Activated CD4-positive, CD25-positive, alpha-beta regulatory T cell treated with anti-CD3 and anti-CD28 coated beads, Interleukin-2, amount 50 U/mL, for 16 hours (primary cell): ENCODE data around the gene SEMA3A.

Experiments
- DNase-seq: peaks from one replicate; pipeline ENCODE4 v3.0.0-alpha.2; 2020; ENCODE audit warnings: low read depth, low spot score

The SEMA3A gene

GRCh38 chr7:84111842-84112241 lies 82.7 kb downstream of the SEMA3A start:
- DNase-seq: no peak

DNA sequence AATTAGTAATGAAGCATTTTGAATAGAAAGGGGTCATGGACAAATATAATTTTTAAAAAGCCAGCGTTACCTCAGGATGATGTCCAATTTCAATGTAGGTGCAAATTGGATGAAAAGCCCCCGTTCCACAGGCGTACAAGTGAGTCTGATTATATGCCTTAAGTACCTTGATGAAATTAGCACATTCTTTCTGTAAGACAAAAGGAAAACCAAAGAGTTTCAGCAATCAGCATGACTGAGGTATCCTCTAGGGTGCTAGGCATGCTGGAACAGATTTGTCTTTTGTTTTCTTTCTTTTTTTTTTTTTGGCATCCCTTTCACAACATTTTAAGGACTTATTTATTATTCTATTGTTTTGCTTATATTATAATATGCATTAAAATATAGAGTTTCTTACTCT lies 84.2 kb downstream of the SEMA3A start:
- no peak for DNase-seq

- no peak for DNase-seq
Observed at GRCh38 chr7:84108787-84109186, 85.8 kb downstream of the SEMA3A start.

DNA sequence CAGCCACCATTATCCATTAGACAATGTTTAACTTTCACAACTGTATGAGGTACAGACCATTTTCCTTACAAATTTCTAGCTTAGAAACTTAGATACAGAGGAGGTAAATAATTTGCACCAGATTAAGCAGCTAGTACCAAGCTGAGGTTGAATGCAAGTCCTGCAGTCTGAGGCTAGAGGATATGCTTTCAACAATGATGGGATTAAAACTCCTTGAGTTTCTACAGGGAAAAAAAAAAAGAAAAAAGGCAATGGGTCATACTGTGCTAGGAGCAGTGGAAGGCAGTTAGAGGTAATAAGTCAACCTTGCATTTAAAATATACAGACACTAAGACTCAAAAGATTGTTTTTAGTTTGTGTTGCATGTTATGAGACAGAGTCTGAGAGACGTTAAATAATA lies 86.5 kb downstream of the SEMA3A start:
- DNase-seq: no peak

- no peak for DNase-seq
Observed at GRCh38 chr7:84107259-84107658, 87.3 kb downstream of the SEMA3A start.

DNA sequence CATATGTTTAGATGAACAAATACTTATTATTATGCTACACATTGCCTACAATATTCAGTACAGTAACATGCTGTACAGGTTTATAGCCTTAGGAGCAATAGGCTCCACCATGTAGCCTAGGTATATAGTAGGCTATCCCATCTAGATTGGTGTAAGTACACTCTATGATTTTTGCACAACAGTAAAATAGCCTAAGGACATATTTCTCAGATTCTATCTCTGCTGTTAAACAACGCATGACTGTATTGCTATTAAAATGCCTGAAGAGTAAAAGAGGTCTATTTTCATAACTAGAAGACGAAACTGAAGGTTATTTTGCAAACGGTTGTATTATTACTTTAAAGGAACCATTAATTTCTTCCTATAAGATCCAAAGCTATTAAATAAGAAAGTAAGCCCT lies 88.3 kb downstream of the SEMA3A start:
- no peak for DNase-seq

DNA sequence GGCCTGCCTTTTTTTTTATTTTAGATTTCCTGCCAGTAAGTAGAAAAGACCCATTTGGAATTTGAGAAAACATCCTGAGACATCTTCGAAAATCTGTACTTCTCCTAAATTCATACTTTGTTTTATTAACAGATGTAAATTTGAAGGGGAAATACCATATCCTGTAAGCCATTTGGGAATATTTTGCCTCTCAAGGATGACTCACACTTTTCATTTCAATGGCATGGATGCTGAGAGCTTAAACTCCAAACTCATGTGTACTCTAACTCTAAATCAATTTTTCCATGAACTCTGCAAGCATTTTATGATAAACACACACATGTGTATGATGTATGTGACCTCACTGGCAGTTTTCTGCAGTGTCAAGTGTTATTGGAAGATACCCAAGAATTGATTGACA lies 89.0 kb downstream of the SEMA3A start:
- no peak for DNase-seq

GRCh38 chr7:84104826-84105225 lies 89.8 kb downstream of the SEMA3A start:
- DNase-seq: no peak

DNA sequence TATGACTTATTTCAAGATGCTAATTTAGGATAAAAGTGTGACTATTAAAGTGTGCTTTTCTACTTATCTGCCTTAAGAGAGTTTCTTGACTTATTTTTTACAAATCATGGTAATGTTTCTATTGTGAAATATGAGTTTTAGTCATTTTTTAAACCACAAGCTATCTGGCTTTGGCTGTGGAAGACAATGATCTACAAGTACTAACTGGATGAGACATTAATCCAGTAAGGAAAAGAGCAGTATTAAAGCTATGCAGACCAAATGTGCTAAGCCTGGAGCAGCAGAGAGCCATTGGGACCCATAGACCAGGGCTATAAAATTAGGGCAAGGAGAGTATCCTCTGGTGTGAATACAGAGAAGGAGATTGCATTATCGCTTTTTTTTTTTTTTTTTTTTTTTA lies 92.4 kb downstream of the SEMA3A start:
- DNase-seq: no peak

- no peak for DNase-seq
Observed at GRCh38 chr7:84100866-84101265, 93.7 kb downstream of the SEMA3A start.

GRCh38 chr7:84095971-84096370 lies 98.6 kb downstream of the SEMA3A start:
- DNase-seq: no peak

- no peak for DNase-seq
Observed at GRCh38 chr7:84092207-84092606, 102.4 kb downstream of the SEMA3A start.

GRCh38 chr7:84091318-84091717 lies 103.3 kb downstream of the SEMA3A start:
- no peak for DNase-seq

DNA sequence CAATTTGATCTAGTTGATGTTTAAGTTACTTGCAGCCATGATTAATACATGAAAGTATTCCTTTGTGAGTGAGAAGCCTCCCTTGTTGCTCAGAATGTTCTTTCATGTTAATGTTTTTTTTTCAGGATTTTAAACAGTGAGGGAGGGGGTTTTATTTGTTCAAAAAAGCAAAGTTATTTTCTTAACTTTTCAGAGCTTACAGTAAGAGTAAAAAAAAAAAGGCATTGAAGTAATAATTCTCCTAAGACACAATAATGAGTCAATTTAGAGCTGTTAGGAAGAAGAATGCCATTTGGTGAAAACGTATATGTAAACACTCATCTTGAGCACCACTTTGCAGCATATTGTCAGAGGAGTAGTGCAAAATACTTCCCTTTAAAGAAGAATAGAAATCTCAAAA lies 105.8 kb downstream of the SEMA3A start:
- no peak for DNase-seq

DNA sequence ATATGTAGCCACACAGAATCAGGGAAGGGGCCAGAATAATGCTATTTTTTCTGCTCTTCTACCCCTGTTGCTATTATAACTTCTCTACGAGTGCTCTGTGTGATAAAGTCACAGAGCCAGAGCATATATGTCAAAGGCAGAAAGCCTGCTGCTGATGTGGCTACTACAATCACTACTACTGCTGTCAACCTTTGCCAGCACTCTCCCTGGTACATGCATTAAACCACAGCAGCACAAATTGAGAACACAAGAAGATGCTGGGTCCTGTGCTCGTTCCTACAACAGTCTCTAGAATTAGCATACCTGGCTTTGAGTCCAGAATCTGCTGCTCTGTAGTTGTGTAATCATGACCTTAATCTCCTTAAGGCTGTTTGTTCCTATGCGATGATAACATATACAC lies 108.6 kb downstream of the SEMA3A start:
- no peak for DNase-seq

GRCh38 chr7:84085147-84085546 lies 109.4 kb downstream of the SEMA3A start:
- no peak for DNase-seq

- no peak for DNase-seq
Observed at GRCh38 chr7:84083846-84084245, 110.7 kb downstream of the SEMA3A start.

GRCh38 chr7:84081973-84082522 lies 112.5 kb downstream of the SEMA3A start:
- no peak for DNase-seq

DNA sequence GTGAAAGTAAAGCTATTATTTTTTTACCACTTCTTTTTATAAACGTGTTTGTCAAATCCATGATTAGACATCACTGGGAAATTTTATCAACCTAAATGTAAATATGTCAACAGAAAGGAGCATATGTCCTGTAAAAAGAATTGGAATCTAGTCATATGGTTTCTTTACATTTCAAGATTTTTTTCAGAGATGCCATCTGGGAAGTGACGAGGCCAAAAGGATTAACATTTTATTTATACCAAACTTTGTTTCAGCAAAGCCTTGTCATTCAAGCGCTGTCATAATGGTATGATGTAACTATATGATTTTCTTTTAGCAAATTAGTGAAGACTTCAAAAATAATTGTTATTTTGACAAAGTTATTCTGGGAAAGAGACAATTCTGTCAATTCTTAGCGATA lies 117.3 kb downstream of the SEMA3A start:
- no peak for DNase-seq

- DNase-seq: no peak
Observed at GRCh38 chr7:84076219-84076618, 118.4 kb downstream of the SEMA3A start.

- DNase-seq: no peak
Observed at GRCh38 chr7:84073186-84073875, 121.3 kb downstream of the SEMA3A start.

DNA sequence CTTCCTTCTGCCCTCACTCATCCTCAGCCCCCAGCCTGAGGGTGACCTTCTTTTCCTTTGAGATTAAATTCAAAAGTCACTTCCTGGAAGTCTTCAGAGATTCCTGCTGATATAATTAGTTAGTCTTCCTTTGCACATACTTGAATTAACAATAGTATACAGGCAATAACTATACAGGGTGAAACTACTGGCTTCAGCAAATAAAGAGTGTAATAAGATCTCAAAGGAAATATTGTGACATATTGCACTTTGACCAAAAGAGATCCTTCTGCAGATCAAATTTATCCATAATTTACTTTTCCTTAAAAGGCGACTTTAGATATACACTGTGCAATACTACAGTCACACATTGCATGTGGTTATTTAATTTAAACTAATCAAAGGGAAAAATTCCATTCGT lies 123.8 kb downstream of the SEMA3A start:
- DNase-seq: no peak

DNA sequence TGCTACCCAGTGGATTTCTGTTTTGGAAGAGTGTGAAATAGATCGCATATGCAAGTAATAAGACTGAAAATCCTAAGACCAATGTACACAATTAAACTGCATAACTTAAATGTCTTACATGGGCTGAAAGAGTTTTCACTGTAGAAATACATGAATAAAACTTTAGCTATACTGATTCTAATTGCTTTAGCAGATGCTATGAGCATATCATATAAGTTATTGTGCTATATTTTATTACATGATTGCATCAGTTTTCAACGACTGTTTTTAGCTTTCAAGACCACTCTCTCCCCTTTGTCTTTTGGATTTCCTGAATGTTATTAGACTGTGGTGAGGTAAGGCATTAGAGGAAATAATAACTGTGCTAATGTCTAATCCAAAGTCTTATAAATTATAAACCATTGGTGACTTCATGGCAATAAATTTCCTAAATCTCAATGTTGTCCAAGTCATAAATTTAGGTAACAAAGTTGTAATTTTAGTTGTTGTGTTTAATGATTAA lies 124.5 kb downstream of the SEMA3A start:
- no peak for DNase-seq

- DNase-seq: no peak
Observed at GRCh38 chr7:84069033-84069432, 125.6 kb downstream of the SEMA3A start.
